ENCODE results near the gene C14orf132.
A peak's percentile ranks its signal among the peaks of the same experiment; 100 is the strongest.

Gene C14orf132

DNA sequence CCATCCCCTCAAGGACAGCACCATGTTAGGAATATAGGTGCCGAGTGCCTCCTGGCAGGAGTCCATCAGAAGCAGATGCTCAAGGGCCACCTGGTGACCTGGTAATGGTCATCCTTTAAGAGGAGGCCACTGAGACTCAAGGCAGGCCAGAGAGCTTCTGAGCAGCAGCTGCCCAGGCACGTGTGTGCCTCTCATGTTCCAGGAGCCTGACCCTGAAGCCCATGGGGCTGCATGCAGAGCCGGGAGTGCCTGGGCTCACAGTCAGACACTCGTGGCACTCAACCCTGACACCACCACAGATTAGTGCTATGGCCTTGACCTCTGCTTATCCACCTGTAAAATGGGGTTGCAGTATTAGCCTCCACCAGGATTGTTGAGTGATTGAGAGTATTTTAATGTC lies 45.6 kb downstream of the C14orf132 start:
- no peak for DNase-seq

DNA sequence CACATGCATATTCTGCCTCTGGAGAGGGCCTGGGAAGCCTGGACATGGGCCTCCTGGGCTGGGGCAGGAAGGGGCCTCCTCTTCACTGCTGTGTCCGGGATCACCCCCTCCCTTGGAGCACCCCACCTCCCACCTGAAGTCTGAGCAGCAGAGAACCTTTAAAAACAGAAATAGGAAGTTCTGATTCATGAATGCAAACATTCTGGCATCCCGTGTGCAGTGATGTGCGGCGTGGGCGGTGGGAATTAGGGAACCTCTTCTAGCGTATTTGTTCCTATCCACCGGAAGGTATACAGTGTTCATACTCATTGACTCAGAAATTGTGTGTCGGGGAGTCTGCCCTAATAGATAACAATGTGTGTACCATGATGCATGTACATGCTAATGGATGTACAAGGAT lies 46.2 kb downstream of the C14orf132 start:
- no peak for DNase-seq

DNA sequence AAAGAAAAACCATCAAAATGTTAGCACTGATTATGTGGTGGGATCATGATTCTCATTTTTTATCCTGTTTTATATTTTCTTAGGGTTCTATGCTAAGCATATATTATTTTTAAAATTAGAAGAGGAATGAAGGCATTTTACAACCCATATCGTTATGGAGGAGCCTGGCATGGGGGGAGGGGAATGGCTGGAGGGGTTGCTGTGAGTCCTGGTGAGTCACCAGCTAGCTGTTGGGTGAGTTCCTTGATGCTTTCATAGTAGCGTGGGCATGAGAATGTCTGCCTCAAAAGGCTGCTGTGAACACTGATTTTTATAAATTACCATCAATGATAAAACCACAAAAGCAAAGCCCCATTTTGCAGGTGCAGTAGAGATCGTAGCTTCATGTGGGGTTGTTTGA lies 46.9 kb downstream of the C14orf132 start:
- no peak for DNase-seq

DNA sequence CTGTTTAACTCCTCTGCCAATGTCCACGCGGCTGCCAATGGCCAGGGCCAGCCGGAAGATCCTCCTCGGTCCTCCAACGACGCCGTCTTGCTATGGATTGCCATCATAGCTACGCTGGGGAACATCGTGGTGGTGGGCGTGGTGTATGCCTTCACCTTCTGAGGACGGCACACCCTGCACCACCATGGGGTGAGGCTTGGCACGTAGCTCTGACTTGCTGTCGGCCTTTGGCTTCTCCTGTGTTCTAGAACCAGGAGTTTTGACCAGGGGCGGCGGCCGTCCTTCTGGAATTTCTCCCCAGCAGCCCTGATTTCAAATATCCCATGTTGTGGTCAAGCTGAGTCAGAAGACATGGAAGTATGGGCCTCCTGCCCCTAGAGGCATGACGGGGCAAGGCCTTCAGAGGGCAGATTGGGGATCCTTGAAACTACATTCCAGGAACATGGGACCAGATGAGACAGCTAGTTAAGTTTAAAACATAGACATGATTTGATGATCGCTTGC lies 47.5 kb downstream of the C14orf132 start:
- DNase-seq: no peak

DNA sequence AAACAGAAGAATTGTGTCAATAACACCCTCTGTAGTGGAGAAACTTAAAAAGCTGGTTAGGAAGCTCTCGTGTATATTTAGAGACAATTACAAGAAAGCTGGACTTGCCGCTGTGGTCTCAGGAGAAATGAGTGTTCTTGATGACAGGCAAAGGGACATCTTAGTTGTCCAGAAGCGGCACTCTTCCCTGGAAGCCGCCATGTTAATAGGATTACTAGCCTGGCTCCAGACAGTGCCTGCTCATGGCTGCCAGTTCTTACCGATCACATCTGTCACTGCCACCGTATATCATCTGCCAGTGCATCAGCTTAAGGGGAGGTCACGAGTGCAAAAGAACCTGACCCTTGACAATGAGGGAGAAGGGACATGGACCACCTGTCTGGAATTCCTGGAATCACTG lies 48.9 kb downstream of the C14orf132 start:
- no peak for DNase-seq

DNA sequence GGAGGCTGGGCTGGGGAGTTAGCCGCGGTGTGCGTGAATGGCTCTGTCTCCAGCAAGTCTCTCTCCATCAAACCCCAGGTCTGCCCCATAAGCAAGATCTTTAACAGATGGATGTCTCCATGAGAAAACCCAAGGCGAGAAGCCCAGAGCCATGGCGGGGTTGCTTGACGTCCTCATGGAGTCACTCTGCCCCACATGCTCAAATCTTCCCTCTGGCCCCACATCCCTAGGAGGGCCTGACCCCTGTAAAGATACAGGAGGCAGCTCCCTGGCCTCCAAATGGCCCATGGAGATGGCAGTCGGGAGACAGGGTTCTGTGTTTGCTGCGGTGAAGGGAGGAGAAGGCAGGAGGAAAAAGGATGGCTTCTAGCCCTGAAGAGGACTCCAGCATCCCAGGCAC lies 49.3 kb downstream of the C14orf132 start:
- no peak for DNase-seq

DNA sequence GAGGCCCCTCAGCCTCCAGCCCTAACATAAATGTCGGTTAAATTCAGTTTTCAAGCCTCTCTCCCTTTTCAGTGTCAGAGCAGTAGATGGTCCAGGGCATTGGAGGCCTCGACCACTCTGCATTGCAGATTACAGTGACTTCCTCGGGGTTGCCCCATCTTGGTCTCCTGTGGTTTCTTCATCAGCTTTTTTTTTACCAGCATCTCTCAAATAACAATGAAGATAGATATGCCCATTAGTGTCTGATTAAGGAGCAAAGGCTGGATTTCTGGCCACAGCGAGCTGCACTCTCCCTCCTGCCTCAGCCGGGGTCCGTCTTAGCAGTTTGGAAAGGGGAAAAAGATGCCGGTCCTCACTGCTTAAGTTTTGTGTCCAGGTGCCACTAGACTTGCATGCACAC lies 49.7 kb downstream of the C14orf132 start:
- no peak for DNase-seq

DNA sequence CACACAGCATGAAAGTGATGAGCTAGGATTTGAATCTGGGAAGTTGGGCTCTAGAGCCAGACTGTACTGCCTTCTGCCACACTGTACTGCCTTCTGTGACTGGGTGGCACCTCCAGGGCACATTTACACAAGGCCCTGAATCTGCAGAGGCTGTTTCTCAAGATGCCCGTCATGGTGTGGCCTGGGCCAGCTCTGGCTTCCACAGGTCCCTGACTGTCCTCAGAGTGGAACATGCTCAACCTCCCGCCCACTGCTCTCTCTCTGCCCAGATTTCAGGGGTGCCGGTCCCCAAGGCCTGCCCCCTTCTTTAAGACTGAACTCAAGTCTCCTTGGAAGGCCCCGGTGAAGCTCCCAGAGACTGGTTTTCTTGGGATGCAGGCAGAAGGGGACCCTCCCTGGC lies 50.2 kb downstream of the C14orf132 start:
- no peak for DNase-seq

DNA sequence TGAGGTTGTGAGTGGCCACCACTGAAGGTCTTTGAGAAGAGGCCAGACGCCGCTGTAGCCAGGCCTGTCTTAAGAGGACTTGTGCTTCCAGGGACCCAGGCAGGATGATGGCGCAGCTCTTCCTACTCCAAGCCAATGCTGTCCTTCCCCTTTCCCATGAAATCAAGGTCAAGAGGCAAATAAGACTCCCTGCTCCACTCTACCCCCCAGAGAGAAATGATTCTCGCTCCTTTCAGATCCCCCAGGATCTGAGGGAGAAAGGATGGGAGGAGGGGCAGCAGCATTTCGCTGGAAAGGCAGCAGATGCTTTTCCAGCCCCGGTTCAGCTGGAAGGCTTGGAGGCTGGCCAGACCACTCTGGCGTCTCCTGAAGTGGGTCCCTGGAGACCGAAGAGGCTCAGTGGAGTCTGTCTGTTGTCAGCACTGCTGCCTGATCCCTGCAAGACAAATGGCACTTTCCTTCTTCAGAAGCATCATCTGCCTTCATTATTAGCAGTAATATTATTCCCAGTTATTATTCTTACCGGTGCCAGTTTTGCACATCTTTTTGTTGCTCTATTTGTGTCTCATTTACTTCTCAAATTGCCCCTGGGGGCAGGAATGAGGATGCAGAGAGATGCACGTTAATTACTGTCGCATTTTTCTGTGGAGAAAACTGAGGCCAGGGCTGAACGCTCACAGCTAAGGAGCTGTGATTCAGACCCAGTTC lies 51.4 kb downstream of the C14orf132 start:
- DNase-seq: peak; percentile 23

DNA sequence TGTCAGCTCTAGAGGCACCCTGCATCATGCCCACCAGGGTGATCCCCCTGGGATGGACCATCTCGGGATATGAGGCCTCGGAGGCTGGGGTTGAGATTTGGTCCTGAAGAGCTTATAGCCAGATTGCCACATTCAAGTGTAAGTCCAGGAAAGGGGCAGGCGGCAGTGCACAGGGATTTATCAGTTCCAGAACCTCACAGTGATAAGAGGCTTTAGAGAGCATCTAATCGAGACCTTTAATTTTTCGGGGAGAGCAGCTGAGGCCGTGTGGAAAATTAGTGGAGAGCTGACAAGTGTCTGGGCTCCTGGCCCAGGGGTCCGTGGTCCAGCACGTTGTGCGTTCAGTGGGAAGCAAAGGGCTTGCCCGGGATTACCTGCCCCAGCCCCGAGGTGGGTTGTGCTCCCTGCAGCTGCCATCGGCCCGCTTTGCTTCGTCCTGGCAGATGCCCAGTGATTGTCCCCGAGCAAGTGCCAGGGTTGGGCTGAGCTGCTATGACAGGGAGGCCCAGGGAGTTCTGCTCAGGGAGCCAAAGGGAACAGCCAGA lies 52.1 kb downstream of the C14orf132 start:
- DNase-seq: no peak

DNA sequence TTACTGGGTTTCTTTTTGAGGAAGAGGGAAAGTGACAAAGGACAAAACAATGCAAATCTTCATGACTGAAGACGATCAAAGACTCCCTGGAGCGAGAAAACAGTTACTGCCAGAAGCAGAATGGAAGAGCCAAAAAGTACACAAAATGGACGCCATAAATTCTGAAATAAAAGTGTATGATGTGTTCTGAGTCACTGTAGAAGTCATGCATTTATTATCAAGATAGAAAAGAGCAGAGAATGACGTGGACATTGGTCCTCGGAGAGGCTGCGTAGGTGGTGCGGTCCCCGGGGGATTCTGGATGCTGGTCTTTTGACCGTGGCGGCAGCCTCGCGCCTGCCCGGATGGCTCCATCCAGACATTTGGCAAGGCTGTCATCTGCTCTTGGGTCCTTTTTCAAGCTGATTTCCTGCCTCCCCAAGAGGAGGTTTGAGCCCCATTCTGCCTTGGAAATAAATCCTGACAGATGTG lies 52.8 kb downstream of the C14orf132 start:
- DNase-seq: no peak

DNA sequence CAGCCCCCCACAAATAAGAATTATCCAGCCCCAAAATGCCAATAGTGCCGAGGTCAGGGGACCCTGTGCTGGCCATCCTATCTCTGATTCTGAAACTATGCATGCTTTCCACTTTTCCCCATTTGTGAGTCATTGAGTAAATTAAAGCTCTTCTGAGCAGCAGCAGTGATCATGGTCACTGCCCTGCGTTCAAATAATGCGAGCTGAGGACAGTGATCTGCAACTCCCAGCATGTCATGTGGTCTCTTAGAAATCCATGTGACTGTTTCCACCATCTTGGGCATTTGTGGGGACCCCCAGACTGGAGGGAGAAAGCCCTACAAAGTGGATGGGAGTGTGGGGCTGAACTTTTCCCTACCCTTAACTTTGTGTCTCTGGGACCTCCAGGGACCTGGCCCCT lies 53.8 kb downstream of the C14orf132 start:
- no peak for DNase-seq

DNA sequence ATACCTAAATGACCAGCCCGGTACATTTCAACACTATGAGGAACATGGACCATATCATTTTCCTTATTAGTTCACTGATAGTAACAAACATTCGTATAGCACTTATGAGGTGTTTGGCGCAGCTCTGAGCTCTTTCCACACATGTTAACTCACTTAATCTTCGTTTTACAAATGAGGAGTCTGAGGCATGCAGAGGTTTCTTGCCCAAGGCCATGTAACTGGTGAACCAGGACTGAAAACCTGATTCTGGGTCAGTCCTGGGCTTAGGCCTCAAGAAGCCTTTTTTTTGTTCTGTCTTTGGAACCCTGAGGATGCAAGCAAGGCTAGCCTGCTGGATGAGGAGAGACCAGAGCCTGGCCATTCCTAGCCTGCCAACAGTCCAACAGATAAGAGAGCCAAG lies 55.0 kb downstream of the C14orf132 start:
- DNase-seq: no peak

DNA sequence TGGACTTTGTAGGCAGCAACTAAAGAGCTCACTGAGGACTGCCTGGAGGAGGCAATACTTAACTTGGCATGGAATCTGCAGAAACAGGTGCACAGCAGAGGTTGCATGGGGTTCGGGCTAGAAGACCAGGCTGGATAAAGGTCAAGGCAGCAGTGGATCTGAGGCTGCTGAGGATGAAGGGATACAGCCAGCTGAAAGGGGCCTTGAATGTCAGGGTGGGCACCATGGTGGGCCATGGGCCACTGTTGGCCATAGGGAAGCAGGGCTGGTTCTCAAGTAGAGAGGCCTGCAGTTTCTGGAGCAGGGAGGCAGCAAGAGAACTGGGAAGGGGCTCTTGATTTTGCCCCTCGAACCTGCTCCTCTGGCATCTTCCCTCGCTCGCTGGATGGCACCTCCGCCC lies 55.5 kb downstream of the C14orf132 start:
- no peak for DNase-seq

DNA sequence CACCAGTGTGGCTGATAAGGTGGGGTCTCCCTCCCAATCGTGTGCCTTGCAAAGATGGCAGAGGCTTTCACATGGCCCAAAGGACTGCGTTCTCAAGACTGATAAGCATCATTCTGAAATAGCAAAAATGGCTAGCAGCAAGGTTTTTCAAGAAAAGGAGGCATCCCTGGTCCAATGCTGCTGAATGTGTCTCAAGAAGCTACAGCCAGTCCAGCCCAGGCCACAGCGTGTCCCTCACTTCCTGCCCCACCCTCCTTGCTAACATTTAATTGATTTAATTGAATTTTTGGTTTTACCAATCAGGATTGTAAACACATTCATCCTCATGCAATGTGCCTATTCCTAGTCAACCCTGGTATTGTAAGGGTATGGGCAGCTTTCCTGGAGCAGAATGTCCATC lies 55.9 kb downstream of the C14orf132 start:
- DNase-seq: no peak

DNA sequence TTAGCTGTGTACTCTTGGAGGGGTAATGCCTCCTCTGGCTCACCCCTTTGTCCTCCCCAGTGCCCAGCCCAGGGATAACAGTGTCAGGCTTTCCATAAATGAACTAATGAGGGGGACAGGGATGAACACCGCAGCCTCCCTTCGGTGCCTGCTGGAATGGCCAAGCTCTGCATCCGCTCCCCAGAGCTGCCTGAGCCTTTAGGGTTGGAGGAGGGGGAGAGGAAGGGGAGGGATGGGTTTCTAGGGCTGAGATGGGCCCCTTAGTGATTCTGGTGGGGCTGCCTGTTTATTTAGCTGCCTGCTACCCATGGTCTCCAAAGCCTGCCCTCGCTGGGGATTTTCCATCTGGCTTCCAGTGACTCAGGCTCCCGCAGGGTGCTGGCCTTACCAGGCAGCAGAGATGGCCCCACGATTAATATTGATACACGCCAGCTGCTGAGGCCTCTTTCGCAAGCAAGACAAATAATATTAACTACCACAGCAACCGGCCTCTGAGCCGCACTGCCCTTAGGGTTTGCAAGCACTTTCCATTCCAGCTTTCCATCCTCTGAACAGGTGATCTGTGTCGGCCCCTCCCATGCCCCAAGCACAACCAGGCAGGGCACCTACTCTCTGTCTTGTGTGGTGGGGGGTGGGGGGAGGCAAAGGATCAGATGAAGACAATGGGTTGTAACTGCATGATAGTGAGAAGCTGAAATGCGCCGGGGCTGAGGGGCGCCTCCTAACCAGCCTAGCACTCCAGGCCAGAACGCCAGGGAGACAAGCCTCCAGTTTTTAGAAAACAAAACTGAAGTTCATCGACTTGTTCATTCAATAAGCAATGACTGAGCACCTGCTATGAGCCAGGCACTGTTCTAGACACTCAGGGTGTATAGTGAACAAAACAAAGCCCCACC lies 56.7 kb downstream of the C14orf132 start:
- peak; percentile 88 for DNase-seq

DNA sequence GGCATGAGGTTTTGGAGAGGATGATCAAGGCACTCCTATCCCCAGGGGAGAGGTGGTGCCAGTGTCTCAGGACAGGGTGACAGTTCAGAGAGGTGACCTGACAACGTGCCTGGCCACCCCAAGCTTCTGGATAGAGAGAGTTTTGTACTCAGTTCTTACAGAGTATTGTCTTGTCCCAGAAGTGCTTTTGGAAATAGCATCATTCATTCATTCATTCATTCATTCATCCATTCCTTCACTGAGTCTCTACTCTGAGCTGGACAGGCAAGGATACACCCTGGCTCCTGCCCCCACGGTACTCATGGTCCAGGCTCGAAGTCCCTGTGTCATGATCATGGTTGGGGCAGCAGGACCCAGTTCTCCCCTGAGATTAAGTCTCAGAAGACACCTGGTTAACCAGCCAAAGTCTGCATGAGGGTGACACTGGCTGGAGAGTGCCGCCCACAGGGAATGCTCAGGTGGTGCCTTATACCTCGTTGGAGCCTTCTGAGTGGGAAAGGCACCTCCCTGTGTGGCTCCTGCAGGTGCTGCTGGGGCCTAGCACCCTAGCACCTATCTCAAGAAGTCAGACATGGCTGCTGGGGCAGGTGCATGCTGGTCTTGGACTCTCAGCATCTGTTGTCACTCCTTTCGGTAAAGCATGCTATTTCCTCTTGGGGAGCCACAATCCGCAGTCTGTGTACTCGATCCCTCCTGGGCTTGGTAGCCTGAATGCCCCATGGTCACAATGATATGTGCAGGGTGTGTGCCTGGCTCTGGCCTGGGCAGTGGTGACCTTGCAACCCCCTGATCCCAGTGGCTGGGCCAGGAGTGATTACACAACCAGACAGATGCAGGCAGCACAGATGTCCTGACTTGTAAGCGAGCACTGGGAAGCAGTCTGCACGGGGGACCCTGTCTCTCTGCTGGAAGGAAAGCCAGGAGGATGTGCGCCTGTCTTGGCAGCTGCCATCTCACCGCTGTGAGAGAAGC lies 57.8 kb downstream of the C14orf132 start:
- DNase-seq: no peak

DNA sequence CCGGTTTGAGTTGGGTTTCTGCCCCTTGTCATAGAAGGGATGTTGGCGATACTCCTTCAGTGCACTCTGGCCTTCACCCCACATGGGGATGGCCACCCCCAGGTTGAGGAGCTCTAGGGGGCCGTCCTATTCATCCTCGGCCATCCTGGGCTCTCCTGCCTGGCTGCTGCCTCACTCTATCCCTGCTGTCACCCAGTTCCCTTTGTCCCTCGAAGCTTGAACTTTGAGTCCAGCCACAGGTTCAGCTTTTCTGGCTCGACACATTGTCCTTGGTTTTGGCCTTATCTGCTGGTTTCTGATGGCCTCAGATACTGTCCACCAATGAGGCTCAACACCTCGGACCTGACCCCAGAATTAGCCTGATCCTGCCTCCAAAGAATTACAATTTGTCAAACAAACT lies 58.6 kb downstream of the C14orf132 start:
- DNase-seq: no peak

DNA sequence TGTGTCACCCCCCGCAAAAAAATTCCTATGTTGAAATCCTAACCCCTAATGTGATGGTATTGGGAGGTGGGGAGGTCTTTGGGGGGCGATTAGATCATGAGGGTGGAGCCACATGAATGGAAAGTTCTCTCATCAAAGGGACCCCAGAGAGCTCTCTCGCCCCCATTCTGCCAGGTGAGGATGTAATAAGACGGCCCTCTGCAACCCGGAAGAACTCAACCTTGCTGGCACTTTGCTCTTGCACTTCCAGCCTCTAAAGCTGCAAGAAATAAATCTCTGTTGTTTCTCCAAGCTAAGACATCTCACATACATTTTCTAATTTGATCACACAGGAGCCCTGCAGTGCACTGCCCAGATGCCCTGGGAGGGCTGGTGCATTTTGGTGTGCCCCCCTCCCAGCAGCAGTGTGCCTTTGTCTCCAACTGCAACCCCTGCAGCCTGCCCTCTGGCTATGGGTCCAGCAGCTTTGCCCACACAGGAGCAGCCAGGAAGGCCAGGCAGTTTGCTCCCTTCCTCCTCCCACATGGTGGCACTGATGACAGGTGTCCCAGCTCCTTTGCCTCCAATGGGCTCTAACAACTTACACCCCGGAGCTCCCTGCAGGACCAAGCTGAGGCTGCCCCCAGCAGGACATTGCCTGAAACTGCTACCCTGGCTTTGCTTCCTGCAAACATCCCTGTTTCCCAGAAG lies 59.3 kb downstream of the C14orf132 start:
- DNase-seq: peak; percentile 67

DNA sequence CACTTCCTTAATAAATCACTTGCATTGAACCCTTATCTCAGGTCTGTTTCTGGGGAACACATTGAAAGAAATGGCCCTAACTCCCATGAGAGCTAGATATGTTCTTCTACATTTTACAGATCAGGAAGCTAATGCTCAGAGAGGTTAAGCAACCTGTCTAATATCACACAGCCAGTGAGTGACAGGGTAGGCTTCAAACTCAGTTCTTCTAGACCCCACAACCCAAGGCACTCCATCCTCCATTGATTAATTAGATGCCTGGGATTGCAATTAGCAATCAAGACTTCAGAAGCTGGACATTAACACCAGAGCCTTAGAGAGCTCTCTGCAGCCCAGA lies 59.8 kb downstream of the C14orf132 start:
- no peak for DNase-seq

DNA sequence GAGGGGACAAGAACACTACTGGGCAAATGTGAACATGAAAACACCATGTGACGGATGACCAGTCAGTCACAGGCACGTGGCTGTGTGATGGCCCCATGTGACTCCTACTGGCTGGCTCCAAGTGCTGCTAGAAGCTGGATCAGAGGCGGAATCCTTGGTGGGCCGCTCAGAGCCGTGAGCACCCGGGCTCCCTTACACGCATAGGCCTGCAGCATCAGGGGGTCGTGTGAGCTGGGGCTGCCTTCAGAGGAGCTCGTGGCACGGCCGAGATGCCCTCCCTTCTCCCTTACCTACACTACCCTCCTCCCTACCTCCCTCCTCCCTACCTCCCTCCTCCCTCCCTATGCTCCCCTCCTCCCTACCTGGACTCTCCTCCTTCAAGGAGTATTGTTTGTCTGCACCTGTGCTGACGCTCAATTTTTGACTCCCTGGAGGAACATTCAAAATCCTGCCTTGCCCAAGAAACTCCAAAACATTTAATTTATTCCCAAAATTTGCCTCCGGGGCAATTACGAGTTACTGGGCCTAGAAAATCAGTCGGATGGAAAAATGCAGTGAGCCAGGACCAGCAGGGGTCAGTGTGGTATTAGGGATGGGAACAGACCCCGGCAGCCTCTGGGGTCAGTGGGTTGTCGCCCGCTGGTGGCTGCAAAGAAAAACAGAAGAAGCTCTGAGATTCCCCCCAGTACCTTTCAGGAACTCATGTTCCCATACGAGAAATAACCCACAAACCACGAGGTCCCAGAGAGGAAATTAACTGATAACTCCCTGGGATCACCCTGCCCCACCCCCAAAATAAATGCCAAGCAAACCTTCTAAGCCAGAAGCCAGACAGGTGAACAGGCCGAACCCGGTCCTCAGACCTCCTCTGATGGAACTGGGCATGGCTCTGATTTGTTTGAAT lies 61.3 kb downstream of the C14orf132 start:
- DNase-seq: peak; percentile 54
